NCI-H2107 treated with DMSO at 0.1 percent for 48 hours (cell line): Measurements from ENCODE around the gene NR1H2.

Experiments used
- DNase-seq: peaks from one replicate; lab custom pipeline; 2025; ENCODE audit not compliant: unreplicated experiment; lab: John Stamatoyannopoulos, UW

The NR1H2 gene

GRCh38 chr19:50401605-50402450 is 25.6 kb downstream of the NR1H2 start:
- no peak for DNase-seq

- no peak for DNase-seq
Observed at GRCh38 chr19:50402544-50403301, 26.5 kb downstream of the NR1H2 start.

GRCh38 chr19:50406156-50406820 is 30.0 kb downstream of the NR1H2 start:
- no peak for DNase-seq

GRCh38 chr19:50406829-50407228 is 30.6 kb downstream of the NR1H2 start:
- DNase-seq: no peak

- no peak for DNase-seq
Observed at GRCh38 chr19:50409347-50409746, 33.1 kb downstream of the NR1H2 start.

- DNase-seq: no peak
Observed at GRCh38 chr19:50410109-50410508, 33.9 kb downstream of the NR1H2 start.

DNA sequence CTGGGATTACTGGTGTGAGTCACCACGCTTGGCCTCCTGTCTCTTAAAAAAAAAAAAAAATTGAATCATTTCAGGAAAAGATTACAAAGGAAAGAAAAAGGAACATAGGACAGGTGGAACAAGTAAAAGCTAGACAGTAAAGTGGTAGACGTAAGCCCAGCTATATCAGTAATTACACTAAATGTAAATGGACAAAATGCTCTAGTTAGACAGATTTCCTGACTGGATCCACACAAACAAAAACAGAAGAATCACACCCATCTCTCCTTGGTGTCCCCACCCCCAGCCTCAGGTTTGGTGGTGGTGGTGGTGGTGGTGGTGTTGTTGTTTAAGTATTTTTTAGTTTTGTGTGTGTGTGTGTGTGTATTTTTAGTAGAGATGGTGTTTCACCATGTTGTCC is 36.2 kb downstream of the NR1H2 start:
- DNase-seq: no peak

DNA sequence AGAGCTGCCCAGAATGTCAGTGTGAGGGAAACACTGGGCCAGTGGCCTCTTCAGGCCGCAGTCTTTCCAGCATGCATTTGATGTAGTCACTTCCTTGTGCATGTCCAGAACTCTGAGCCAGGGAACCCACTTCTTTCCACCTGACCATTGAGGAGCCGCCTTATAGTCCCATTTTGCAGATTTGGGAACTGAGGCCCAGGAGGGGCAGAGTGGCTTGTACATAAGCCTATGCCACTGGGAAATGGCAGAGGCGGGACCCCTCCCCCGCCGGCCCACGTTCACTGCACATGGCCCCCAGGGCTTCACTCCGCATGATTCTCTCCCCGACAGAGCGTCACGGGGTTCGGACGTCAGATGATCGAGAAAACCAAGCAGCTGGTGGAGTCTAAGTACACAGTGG is 36.8 kb downstream of the NR1H2 start:
- DNase-seq: no peak

- no peak for DNase-seq
Observed at GRCh38 chr19:50413531-50413930, 37.3 kb downstream of the NR1H2 start.

GRCh38 chr19:50414864-50415660 is 38.8 kb downstream of the NR1H2 start:
- no peak for DNase-seq

- no peak for DNase-seq
Observed at GRCh38 chr19:50415661-50416033, 39.4 kb downstream of the NR1H2 start.

DNA sequence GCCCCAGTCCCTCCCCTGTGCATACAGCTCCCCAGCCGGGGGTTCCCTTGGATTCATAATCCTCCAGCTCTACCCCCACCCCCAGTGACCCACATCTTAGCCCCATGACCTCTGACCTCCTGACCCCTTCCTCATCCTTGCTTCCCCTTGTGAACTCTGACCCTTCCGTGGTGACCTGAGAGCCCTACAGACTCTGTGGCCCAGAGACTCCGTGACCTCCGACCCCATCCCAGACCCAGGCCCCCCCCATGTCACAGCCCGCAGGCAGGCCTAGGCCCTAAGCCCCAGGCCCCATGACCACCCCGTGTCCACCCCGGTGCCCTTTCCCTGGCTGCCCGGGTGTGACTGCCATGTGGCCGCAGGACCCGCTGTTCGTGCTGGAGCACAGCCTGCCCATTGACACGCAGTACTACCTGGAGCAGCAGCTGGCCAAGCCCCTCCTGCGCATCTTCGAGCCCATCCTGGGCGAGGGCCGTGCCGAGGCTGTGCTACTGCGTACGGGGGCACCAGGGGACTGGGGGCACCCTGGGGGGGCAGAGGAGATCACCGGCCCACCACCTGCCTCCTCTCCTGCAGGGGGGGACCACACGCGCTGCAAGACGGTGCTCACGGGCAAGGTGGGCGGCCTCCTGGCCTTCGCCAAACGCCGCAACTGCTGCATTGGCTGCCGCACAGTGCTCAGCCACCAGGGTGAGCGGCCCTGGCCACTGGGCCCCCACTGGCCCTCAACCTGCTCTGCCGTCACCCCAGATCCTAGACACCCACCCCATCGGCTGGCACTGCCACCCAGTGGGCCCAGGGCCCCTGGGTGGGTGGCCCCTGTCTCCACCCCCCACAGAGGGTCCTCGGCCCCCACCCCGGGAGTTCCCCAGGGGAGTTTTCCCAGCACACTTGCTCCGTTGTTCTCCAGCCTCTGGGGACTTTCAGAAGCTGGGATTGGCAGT is 40.0 kb downstream of the NR1H2 start:
- DNase-seq: no peak

GRCh38 chr19:50417111-50418081 is 41.1 kb downstream of the NR1H2 start:
- DNase-seq: no peak

DNA sequence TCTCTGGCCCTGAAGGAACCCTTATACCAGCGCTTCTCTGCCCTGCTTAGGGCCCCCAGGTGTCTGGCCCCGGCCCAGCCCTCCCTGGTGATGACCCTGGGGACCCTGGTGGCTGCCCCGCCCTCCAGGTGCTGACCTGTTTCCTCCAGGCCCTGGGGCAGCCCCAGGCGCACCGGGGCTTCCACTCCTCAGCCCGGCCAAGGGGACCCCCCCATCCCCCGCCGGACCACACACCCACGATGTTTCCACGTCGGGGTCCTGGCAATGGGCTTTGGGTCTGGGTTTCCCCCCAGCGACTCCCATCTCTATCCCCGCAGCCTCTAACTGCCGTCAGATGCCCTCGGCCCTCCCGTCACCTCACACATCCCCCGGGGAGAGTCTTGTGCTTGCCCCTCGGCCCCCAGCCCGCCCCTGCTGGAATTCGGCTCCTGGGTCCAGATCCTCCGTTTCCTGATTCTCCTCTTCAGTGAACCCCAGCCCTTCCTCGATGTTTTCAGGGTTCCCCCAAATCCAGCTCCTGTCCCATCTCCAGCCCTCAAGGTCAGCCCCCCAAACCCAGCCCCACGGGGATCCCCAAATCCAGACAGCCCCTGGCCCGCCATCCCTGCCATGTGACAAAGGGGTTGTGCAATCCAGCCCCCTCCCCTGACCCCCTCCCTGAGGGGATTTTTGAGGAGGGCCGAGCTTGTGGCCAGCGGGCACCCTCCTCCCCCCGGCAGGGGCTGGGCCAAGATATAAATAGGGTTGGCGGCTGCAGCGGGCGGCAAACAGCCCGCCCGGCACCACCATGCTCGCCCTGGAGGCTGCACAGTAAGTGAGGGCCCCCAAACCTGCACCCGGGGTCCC is 42.1 kb downstream of the NR1H2 start, which contains the start of gene SPIB:
SPIB (plus strand) TSS at position 763 of the 846 bp plus-strand sequence; CDS start at position 788, 25 bp downstream.
- DNase-seq: no peak

- no peak for DNase-seq
Observed at GRCh38 chr19:50419022-50419579, 42.8 kb downstream of the NR1H2 start.

DNA sequence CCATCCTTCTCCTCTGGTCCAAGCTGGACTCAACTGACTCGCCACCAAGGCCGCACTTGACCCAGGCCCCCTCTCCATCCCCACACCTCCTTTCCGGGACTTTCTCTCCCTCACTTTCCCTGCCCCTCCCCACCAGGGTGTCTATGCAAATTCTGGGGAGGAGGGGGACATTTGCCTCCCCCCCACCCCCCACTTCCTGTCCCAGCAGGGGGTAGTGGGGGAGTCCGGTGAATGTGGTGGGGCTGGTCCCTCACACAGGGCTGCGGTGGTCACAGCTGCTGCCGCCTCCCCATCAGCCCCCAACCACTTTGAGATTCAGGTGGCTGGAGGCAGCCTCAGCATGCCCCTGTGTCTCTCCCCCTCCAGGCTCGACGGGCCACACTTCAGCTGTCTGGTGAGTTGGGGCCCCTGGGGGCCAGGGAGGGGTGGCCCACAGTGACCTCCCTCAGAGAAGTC is 43.4 kb downstream of the NR1H2 start:
- DNase-seq: no peak

GRCh38 chr19:50420127-50420526 is 43.9 kb downstream of the NR1H2 start:
- no peak for DNase-seq
